ENCODE results near the gene SATL1.

Gene SATL1

DNA sequence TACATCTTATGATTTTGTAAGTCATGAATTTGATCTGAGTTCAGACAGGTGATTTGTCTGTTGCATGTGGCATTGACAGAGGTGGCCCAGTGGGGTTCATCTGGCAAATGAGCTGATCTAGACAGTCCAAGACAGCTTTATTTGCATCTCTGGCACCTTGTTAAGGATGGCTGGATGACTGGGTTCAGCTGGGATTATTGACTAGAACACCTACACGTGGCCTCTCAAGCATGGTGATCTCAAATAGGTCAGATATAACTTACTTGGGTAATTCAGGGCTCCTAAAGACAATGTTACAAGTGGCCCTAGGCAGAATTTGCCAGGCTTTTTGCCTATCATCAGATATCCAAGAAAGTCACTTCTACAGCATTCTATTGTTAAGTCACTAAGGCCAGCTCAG lies 192.0 kb downstream of the SATL1 start:
- Histone ChIP-seq H3K9me2 (replicated peaks; ENCODE audit: insufficient read depth, low read length) (no peaks in the 10 kb centered on the region), H3K4me1 (ENCODE audit: low read length) (no peaks in the 10 kb centered on the region), H2AFZ (ENCODE audit: low read length) (no peak overlapping the region), H3K36me3 (replicated peaks; ENCODE audit: insufficient read depth, low read length) (no peaks in the 10 kb centered on the region), H3K27ac (ENCODE audit: low read length) (no peak overlapping the region), H3K9ac (ENCODE audit: low read length) (no peak overlapping the region), H3K4me3 (ENCODE audit: low read length) (no peak overlapping the region), H3K9me3 (replicated peaks; ENCODE audit: insufficient read depth, low read length) (no peaks in the 10 kb centered on the region), H3K79me2 (ENCODE audit: low read length) (no peaks in the 10 kb centered on the region), H3K27me3 (replicated peaks; ENCODE audit: insufficient read depth, low read length) (no peaks in the 10 kb centered on the region), H4K20me1 (ENCODE audit: insufficient read depth, low read length) (no peaks in the 10 kb centered on the region), H3K4me2 (ENCODE audit: low read depth, low read length) (no peak overlapping the region), H3F3A (ENCODE audit: insufficient read depth, low read length) (no peaks in the 10 kb centered on the region)
- DNase-seq: no peak
- TF ChIP-seq EZH2 (optimal IDR thresholded peaks at IDR 0.05; ENCODE audit: low read depth, low read length) (no peak), CTCF (IDR thresholded peaks at IDR 0.05; ENCODE audit: low read length) (no peak), EZH2phosphoT487 (IDR thresholded peaks at IDR 0.05; ENCODE audit: low read length) (no peak)
